Measurements from ENCODE around the gene GABPA. TPM values are rescaled to one million over a fixed set of nuclear protein-coding genes. Genes with fewer than 3 reads are reported as not detected.

Gene GABPA
- total RNA-seq, 1 experiment from 2014 or later = 18.2 TPM

GRCh38 chr21:25759573-25759972, 24.8 kb downstream of the GABPA start:
- intact Hi-C loops (cut with micrococcal nuclease; ENCODE audit: unreplicated experiment) = no loop called here
- no peaks in the 10 kb centered on the region for H3K36me3 ChIP-seq (ENCODE audit: low read depth)
- no TSS peak for BruUV-seq (replicated peaks)
- H2AFZ ChIP-seq = no peak overlapping the region
- H3K79me2 ChIP-seq (ENCODE audit: low read depth) = no peaks in the 10 kb centered on the region
- no peaks in the 10 kb centered on the region for H3K4me1 ChIP-seq (replicated peaks; ENCODE audit: insufficient read depth)
- H3F3A ChIP-seq (ENCODE audit: insufficient read depth, low read depth) = no peaks in the 10 kb centered on the region
- H3K4me3 ChIP-seq = no peak overlapping the region
- no peaks in the 10 kb centered on the region for H3K9me2 ChIP-seq (ENCODE audit: insufficient read depth)
- POLR2A ChIA-PET (ENCODE audit: unreplicated experiment) = interaction anchor here (0.6 kb wide), 1 partner anchor 297 kb away, joined by 3 read pairs; no protein-coding TSS in a partner anchor
- no peak for DNase-seq
- CTCF ChIA-PET = no interaction called here
- no peak overlapping the region for H3K4me2 ChIP-seq
- no peaks in the 10 kb centered on the region for H3K9me3 ChIP-seq (ENCODE audit: insufficient read depth, low read depth)
- TF ChIP-seq CTCF (conservative IDR thresholded peaks at IDR 0.05) (no peak), EZH2 (IDR thresholded peaks at IDR 0.05; ENCODE audit: low read depth) (no peak)
- no peaks in the 10 kb centered on the region for H3K27me3 ChIP-seq (ENCODE audit: insufficient read depth, low read depth)
- no peaks in the 10 kb centered on the region for H4K20me1 ChIP-seq (ENCODE audit: insufficient read depth)
- H3K27ac ChIP-seq = no peak overlapping the region

- Histone ChIP-seq H3F3A (ENCODE audit: insufficient read depth, low read depth) (no peaks in the 10 kb centered on the region), H3K9me3 (ENCODE audit: insufficient read depth, low read depth) (no peaks in the 10 kb centered on the region), H4K20me1 (ENCODE audit: insufficient read depth) (no peaks in the 10 kb centered on the region), H3K36me3 (ENCODE audit: low read depth) (no peaks in the 10 kb centered on the region), H3K4me3 (no peak overlapping the region), H3K4me2 (no peak overlapping the region), H2AFZ (no peak overlapping the region), H3K79me2 (ENCODE audit: low read depth) (no peaks in the 10 kb centered on the region), H3K27ac (no peak overlapping the region), H3K4me1 (replicated peaks; ENCODE audit: insufficient read depth) (no peaks in the 10 kb centered on the region), H3K27me3 (ENCODE audit: insufficient read depth, low read depth) (no peaks in the 10 kb centered on the region), H3K9me2 (ENCODE audit: insufficient read depth) (no peaks in the 10 kb centered on the region)
- intact Hi-C loops (cut with micrococcal nuclease; ENCODE audit: unreplicated experiment) = no loop called here
- TF ChIP-seq EZH2 (IDR thresholded peaks at IDR 0.05; ENCODE audit: low read depth) = no peak
- TF ChIP-seq CTCF (conservative IDR thresholded peaks at IDR 0.05) = no peak
- BruUV-seq (replicated peaks) = no TSS peak
- DNase-seq = no peak
- ChIA-PET POLR2A (ENCODE audit: unreplicated experiment) (no interaction called here), CTCF (no interaction called here)
Observed at GRCh38 chr21:25760061-25760460, 25.3 kb downstream of the GABPA start.

GRCh38 chr21:25760677-25761076, 25.9 kb downstream of the GABPA start:
- Histone ChIP-seq H3K4me1 (replicated peaks; ENCODE audit: insufficient read depth) (no peaks in the 10 kb centered on the region), H3K27ac (no peak overlapping the region), H3K9me3 (ENCODE audit: insufficient read depth, low read depth) (no peaks in the 10 kb centered on the region), H3K4me3 (no peak overlapping the region), H3K79me2 (ENCODE audit: low read depth) (no peaks in the 10 kb centered on the region), H4K20me1 (ENCODE audit: insufficient read depth) (no peaks in the 10 kb centered on the region), H3K9me2 (ENCODE audit: insufficient read depth) (no peaks in the 10 kb centered on the region), H2AFZ (no peak overlapping the region), H3K27me3 (ENCODE audit: insufficient read depth, low read depth) (no peaks in the 10 kb centered on the region), H3K4me2 (no peak overlapping the region), H3F3A (ENCODE audit: insufficient read depth, low read depth) (no peaks in the 10 kb centered on the region), H3K36me3 (ENCODE audit: low read depth) (no peaks in the 10 kb centered on the region)
- TF ChIP-seq EZH2 (IDR thresholded peaks at IDR 0.05; ENCODE audit: low read depth) (no peak), CTCF (conservative IDR thresholded peaks at IDR 0.05) (no peak)
- CTCF ChIA-PET = no interaction called here
- no peak for DNase-seq
- BruUV-seq (replicated peaks) = no TSS peak
- POLR2A ChIA-PET (ENCODE audit: unreplicated experiment) = no interaction called here
- intact Hi-C loops (cut with micrococcal nuclease; ENCODE audit: unreplicated experiment) = no loop called here

Data from PC-9 (cell line).